Endothelial cell of umbilical vein (primary cell): ENCODE measurements around the gene DCDC2B. TPM values are rescaled to one million over a fixed set of nuclear protein-coding genes. Genes with fewer than 3 reads are reported as not detected.

Source experiments
- BruUV-seq: library from RNA; stranded (reverse); fragments of 400-500 nt; replicated peaks from 2 replicates; lab custom pipeline; 2021; lab: Mats Ljungman, UMichigan
- CTCF ChIA-PET: fragments of 300-600, 350-600 bp; sonication (Branson Sonifier 250); formaldehyde crosslinking; loops from one replicate; lab custom pipeline; 2021; ENCODE audit warnings: antibody characterized with exemption, inconsistent platforms; lab: Charles Lee
- POLR2A ChIA-PET: fragments of 300-600, 350-600 bp; sonication (Branson Sonifier 250); formaldehyde crosslinking; loops from one replicate; lab custom pipeline; 2021; ENCODE audit warnings: antibody characterized with exemption, inconsistent platforms; lab: Charles Lee
- DNase-seq: peaks from one replicate; pipeline ENCODE4 v3.0.0-alpha.2; 2011; ENCODE audit warnings: low read depth, low spot score
- FAIRE-seq: peaks from 2 replicates; lab custom pipeline; 2011; peaks lifted over from hg19 to GRCh38; lab: Jason Lieb, UNC
- H2AFZ ChIP-seq: 2 replicates; pipeline ENCODE4 v1.6.0; 2012; ENCODE audit warnings: low read depth, low read length, control low read depth, inconsistent platforms
- H3K27ac ChIP-seq: 2 replicates; pipeline ENCODE4 v1.5.1; 2011; ENCODE audit warnings: low read depth, mild to moderate bottlenecking, control low read depth, low read length, moderate library complexity; ENCODE audit not compliant: insufficient read depth
- H3K27me3 ChIP-seq, 2 experiments: 2 replicates each; pipeline versions ENCODE4 v1.6.0 to v1.6.1; 2011; ENCODE audit warnings: low read length in 2 of 2, mixed read lengths in 1 of 2; ENCODE audit not compliant: control insufficient read depth in 2 of 2, insufficient read depth in 2 of 2
- H3K36me3 ChIP-seq, 2 experiments: 2 replicates in 1 of 2; 3 replicates in 1 of 2; pipeline ENCODE4 v1.5.1; 2011; ENCODE audit warnings: low read length in 2 of 2, mild to moderate bottlenecking in 1 of 2, moderate library complexity in 1 of 2; ENCODE audit not compliant: control insufficient read depth in 2 of 2, insufficient read depth in 2 of 2; ENCODE audit errors: extremely low read depth in 1 of 2
- H3K4me1 ChIP-seq: 3 replicates; pipeline ENCODE4 v1.5.1; 2011; ENCODE audit warnings: mild to moderate bottlenecking, low read length; ENCODE audit not compliant: control insufficient read depth, insufficient read depth; ENCODE audit errors: extremely low read depth
- H3K4me2 ChIP-seq: 2 replicates; pipeline ENCODE4 v1.6.1; 2011; ENCODE audit warnings: low read length, control low read depth, mixed read lengths; ENCODE audit not compliant: insufficient read depth
- H3K4me3 ChIP-seq, 3 experiments: fragments of 200-600 bp in 1 of 3; sonication (generic), shearing (Covaris generic) in 1 of 3; replicated peaks in 1 of 3; 2 replicates each; pipeline ENCODE4 v1.5.1; 2011 to 2016; ENCODE audit warnings: control low read depth in 3 of 3, low read length in 3 of 3, mild to moderate bottlenecking in 2 of 3, inconsistent platforms in 1 of 3, low read depth in 1 of 3, moderate library complexity in 1 of 3; ENCODE audit not compliant: insufficient read depth in 1 of 3
- H3K79me2 ChIP-seq: 2 replicates; pipeline ENCODE4 v1.6.0; 2012; ENCODE audit warnings: low read length, inconsistent platforms; ENCODE audit not compliant: control insufficient read depth, insufficient read depth
- H3K9ac ChIP-seq: replicated peaks from 2 replicates; pipeline ENCODE3; 2011; ENCODE audit warnings: low read length, control low read depth; ENCODE audit not compliant: insufficient read depth; ENCODE audit errors: extremely low read depth
- H3K9me1 ChIP-seq: replicated peaks from 3 replicates; pipeline ENCODE4 v1.6.0; 2011; ENCODE audit warnings: mild to moderate bottlenecking, low read length; ENCODE audit not compliant: control insufficient read depth, insufficient read depth; ENCODE audit errors: extremely low read depth
- H3K9me3 ChIP-seq: replicated peaks from 2 replicates; pipeline ENCODE4 v1.5.1; 2012; ENCODE audit warnings: low read length, inconsistent platforms; ENCODE audit not compliant: control insufficient read depth, insufficient read depth
- H4K20me1 ChIP-seq: replicated peaks from 2 replicates; pipeline ENCODE3; 2011; ENCODE audit warnings: mild to moderate bottlenecking, low read length; ENCODE audit not compliant: control insufficient read depth, insufficient read depth; ENCODE audit errors: extremely low read depth
- GATA2 ChIP-seq: IDR thresholded peaks from 2 replicates; pipeline ENCODE4 v1.7.0; 2011; ENCODE audit warnings: low read depth, mild to moderate bottlenecking, moderate library complexity, mixed read lengths, low read length; ENCODE audit not compliant: insufficient read length, insufficient read depth
- POLR2AphosphoS5 ChIP-seq: IDR thresholded peaks from 2 replicates; pipeline ENCODE4 v1.6.1; 2012; ENCODE audit warnings: low read depth, mild to moderate bottlenecking, control low read depth, low read length, moderate library complexity; ENCODE audit not compliant: insufficient read depth
- dilution Hi-C: fragments of 300-500 bp; cut with MboI; formaldehyde crosslinking; loops from one replicate; pipeline ENCODE4 v1.15.0; 2019; ENCODE audit warnings: low sequenced_read_pairs; ENCODE audit not compliant: extremely low pct_ligation_motif_present
- intact Hi-C: fragments of 100-400 bp; cut with micrococcal nuclease; formaldehyde crosslinking; loops from one replicate; pipeline ENCODE4 v1.10.0; 2022
- polyA plus RNA-seq, 4 experiments: library from polyadenylated mRNA; depleted of rRNA in 3 of 4; stranded (reverse) in 3 of 4; unstranded in 1 of 4; fragments of >200 nt; gene quantifications; 2 replicates each; pipeline versions ENCODE4 v1.2.1 to v1.2.3, GENCODE V29; 2011 to 2012; ENCODE audit warnings: missing spikeins in 1 of 4
- total RNA-seq: library from RNA; stranded (reverse); gene quantifications from 2 replicates; pipeline ENCODE4 v1.2.3, GENCODE V29; 2021

Gene DCDC2B
- total and polyA plus RNA-seq, 2 donors (not counting 3 experiments of a cell fraction or from before 2014, with no cell fraction given): not detected

- peak within 1 kb of the TSS; percentile 71 for H3K9ac ChIP-seq
- no peaks in the 10 kb centered on the region for H3K79me2 ChIP-seq
- H3K9me1 ChIP-seq: no peaks in the 10 kb centered on the region
- peak; percentile 87 for FAIRE-seq
- dilution Hi-C loops (no loop called here), intact Hi-C loops (loop anchor here (2.0 kb wide), 1 partner anchor 20 kb away; no protein-coding TSS in a partner anchor)
- TF ChIP-seq POLR2AphosphoS5: no peak
- no peak for TF ChIP-seq GATA2
- H4K20me1 ChIP-seq: no peaks in the 10 kb centered on the region
- peak within 1 kb of the TSS; percentile 79 for H2AFZ ChIP-seq
- H3K4me1 ChIP-seq: peaks cover 19% of the 10 kb centered on the region
- no peaks in the 10 kb centered on the region for H3K27me3 ChIP-seq
- ChIA-PET CTCF (interaction anchor here (0.6 to 3.0 kb wide), 7 partner anchors 8 to 213 kb away, joined by 3 to 13 read pairs (median 3); partner anchors contain the start of genes DCDC2B, KPNA6 and MARCKSL1), POLR2A (interaction anchor here (0.7 to 0.8 kb wide), 3 partner anchors 10 to 136 kb away, joined by 4 to 6 read pairs (median 4); partner anchors contain the start of gene MARCKSL1)
- no peaks in the 10 kb centered on the region for H3K9me3 ChIP-seq
- peak; percentile 66 for DNase-seq
- peak within 1 kb of the TSS; percentile 54 for H3K27ac ChIP-seq
- BruUV-seq: no TSS peak
- H3K4me3 ChIP-seq: peak within 1 kb of the TSS; percentile 49 to 60 (median 56)
- H3K4me2 ChIP-seq: peak within 1 kb of the TSS; percentile 54
- H3K36me3 ChIP-seq: peaks cover 7 to 14% of the 10 kb centered on the region in 2 experiments
Observed at GRCh38 chr1:32200226-32201010, 8.5 kb upstream of the DCDC2B start, which contains the start of gene CCDC28B. TSS of gene CCDC28B (plus strand) at chr1:32200595. CDS start at chr1:32201936, 1,341 bp downstream.
